Type B pancreatic cell (in vitro differentiated cells): Measurements from ENCODE around the gene RTN4RL1. TPM values are rescaled to one million over a fixed set of nuclear protein-coding genes. Genes with fewer than 3 reads are reported as not detected.

ENCODE experiments used
- DNase-seq: peaks from one replicate; pipeline ENCODE4 v3.0.0; 2021; ENCODE audit warnings: mixed read lengths; ENCODE audit not compliant: unreplicated experiment; ENCODE audit errors: extremely low spot score
- H3K27ac Mint-ChIP-seq: 2 replicates; pipeline ENCODE4 v1.8.0; 2021; ENCODE audit warnings: mild to moderate bottlenecking, mixed read lengths
- H3K27me3 Mint-ChIP-seq: 2 replicates; pipeline ENCODE4 v1.8.0; 2021; ENCODE audit warnings: mixed read lengths
- H3K36me3 Mint-ChIP-seq: 2 replicates; pipeline ENCODE4 v1.8.0; 2021; ENCODE audit warnings: mixed read lengths
- H3K4me1 Mint-ChIP-seq: one replicate; pipeline ENCODE4 v1.8.0; 2021; ENCODE audit warnings: mixed read lengths; ENCODE audit not compliant: unreplicated experiment
- H3K4me3 Mint-ChIP-seq: 2 replicates; pipeline ENCODE4 v1.8.0; 2021; ENCODE audit warnings: mild to moderate bottlenecking, mixed read lengths
- H3K9me3 Mint-ChIP-seq: 2 replicates; pipeline ENCODE4 v1.8.0; 2021; ENCODE audit warnings: mixed read lengths
- CTCF ChIP-seq: fragments of 200-600 bp; sonication (generic); conservative IDR thresholded peaks from 2 replicates; pipeline ENCODE4 v1.5.0; 2021; ENCODE audit warnings: antibody characterized with exemption, mild to moderate bottlenecking
- total RNA-seq: library from RNA; stranded (reverse); gene quantifications from 2 replicates; pipeline ENCODE4 v1.2.1, GENCODE V29; 2021; ENCODE audit warnings: low replicate concordance

The RTN4RL1 gene
- total RNA-seq, 1 donor from 2014 or later: 1.7 TPM

GRCh38 chr17:1967213-1967612 lies 57.9 kb downstream of the RTN4RL1 start:
- H3K27ac Mint-ChIP-seq: no peak overlapping the region

DNA sequence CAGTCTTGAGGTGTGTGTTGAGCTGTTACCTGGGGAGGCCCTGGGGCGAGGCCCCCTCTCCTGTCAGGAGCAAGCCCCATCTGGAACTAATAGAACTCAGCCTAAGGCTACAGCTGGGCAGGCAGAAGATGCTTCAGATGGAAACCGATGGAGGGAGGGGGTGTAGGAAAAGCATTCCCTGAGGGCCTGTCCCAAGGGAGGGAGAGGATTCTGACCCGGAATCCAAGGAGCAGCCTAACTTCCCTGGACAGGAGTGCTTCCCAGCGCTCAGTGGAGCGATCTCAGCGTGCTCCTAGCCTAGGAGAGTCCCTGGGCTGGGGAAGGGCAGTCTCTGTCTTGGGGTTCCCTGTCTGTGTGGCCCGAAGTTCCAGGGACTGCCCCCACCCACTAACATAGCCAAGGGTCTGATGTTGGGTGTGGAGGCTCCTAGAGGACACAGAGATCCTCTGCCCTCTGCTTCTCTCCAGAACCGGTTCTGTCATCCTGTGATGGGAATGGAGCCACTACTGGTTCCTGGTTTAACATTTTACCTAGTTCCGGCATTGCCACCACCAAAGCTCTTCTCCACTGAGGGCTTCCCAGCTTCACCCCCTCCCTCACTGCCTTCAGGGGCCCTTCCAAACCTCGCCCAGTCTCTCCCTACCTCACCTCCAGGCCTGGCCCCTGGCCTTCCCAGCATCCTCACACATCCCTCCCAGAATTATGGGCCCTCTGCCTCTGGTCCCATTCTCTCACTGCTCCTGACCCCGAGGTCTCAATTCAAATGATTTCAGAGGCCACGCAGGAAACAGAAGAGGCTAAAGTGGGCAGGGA lies 58.7 kb downstream of the RTN4RL1 start:
- Mint-ChIP-seq H3K4me1 (peaks cover 36% of the 10 kb centered on the region), H3K9me3 (no peaks in the 10 kb centered on the region), H3K4me3 (peak overlapping the region; percentile 49), H3K27ac (peak overlapping the region; percentile 59), H3K27me3 (no peaks in the 10 kb centered on the region), H3K36me3 (no peaks in the 10 kb centered on the region)
- DNase-seq: no peak
- no peak for TF ChIP-seq CTCF

More at GRCh38 chr17:1967213-1967612, 57.9 kb downstream of the RTN4RL1 start:
- DNase-seq: no peak
- Mint-ChIP-seq H3K27me3 (no peaks in the 10 kb centered on the region), H3K4me3 (peak overlapping the region; percentile 65), H3K4me1 (peaks cover 36% of the 10 kb centered on the region), H3K36me3 (no peaks in the 10 kb centered on the region), H3K9me3 (no peaks in the 10 kb centered on the region)
- TF ChIP-seq CTCF: no peak

- H3K4me1 Mint-ChIP-seq: peaks cover 43% of the 10 kb centered on the region
- H3K36me3 Mint-ChIP-seq: no peaks in the 10 kb centered on the region
- no peaks in the 10 kb centered on the region for H3K9me3 Mint-ChIP-seq
- no peaks in the 10 kb centered on the region for H3K27me3 Mint-ChIP-seq
- TF ChIP-seq CTCF: no peak
- peak overlapping the region; percentile 59 for H3K27ac Mint-ChIP-seq
- H3K4me3 Mint-ChIP-seq: peak overlapping the region; percentile 49
- no peak for DNase-seq
These were observed 59.4 kb downstream of the RTN4RL1 start for GRCh38 chr17:1965556-1966273.

DNA sequence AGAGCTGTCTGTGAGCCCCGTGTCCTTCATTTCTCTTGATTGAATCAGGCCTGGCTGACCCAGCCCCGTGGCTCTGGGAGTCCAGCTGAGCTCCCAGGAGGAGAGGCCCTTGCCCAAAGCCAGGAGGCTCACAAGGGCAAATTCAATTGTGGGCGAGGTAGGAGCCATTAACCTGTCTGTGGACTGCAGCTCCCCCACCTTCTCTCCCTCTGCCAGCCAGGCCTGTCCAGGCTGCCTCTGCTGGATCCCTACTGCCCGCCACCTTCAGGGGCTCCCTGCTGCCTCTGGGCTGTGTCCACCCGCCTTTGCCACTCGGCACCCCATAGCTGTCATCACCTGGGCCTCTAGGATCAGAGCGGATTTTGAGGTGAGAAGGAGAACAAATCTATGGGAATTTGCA lies 61.9 kb downstream of the RTN4RL1 start:
- H3K36me3 Mint-ChIP-seq: no peaks in the 10 kb centered on the region
- no peak overlapping the region for H3K27ac Mint-ChIP-seq
- H3K4me3 Mint-ChIP-seq: no peak overlapping the region
- no peak for TF ChIP-seq CTCF
- DNase-seq: no peak
- no peaks in the 10 kb centered on the region for H3K9me3 Mint-ChIP-seq
- H3K4me1 Mint-ChIP-seq: peaks cover 55% of the 10 kb centered on the region
- no peaks in the 10 kb centered on the region for H3K27me3 Mint-ChIP-seq

DNA sequence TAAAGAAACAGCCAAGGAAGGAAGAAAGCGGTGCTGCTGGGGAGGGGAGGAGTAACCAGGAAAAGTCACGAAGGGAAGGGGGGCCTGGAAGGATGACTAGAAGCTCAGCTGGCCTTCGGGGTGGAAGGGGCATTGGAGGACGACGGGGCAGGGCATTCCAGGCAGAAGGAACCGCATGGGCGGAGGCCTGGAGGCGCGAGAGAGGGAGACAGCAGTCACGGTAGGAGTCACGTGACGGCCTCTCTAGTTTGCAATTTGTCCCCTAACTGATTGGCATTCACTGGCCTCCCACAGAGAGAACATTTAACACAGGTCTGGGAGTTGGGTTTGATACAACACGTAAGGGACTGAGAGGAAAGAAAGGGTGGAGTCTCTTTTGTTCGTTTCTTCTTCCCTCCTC lies 63.9 kb downstream of the RTN4RL1 start:
- Mint-ChIP-seq H3K27me3 (no peaks in the 10 kb centered on the region), H3K4me3 (peak overlapping the region; percentile 21)

More for the DNA sequence above, 63.9 kb downstream of the RTN4RL1 start:
- Mint-ChIP-seq H3K9me3 (no peaks in the 10 kb centered on the region), H3K27ac (no peak overlapping the region), H3K4me1 (peaks cover 42% of the 10 kb centered on the region), H3K36me3 (no peaks in the 10 kb centered on the region)
- no peak for TF ChIP-seq CTCF
- no peak for DNase-seq
